Endothelial cell of hepatic sinusoid (primary cell): ENCODE data around the gene WWC1.
"Not testable (repeated sequence)": the region's sequence is repeated elsewhere in the genome, so short reads cannot be mapped to it uniquely, and the experiment has no call there.

Experiments
- in situ Hi-C: cut with HindIII; loops from 2 replicates; pipeline ENCODE4 v1.10.0; 2017; ENCODE audit warnings: low sequenced_read_pairs

The WWC1 gene

DNA sequence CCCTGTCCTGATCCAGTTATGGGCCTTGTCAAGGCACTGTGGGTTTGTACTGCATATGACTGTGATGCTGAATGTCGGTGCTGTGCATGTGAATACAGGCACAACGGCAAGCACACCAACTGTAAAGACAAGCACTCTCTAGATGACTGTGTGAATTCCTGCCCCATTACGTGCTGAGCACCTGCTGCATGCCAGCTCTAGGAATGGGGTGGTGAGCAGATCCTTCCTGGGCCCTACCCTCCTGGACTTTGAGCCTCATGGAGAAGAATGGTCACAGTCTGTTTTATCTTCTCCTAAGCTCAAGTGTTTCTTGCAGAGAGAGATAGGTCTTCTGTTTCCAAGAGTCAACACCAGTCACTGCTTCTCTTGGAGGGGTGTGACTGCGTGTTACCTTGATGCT lies 138.9 kb downstream of the WWC1 start:
- in situ Hi-C loops: no loop called here

DNA sequence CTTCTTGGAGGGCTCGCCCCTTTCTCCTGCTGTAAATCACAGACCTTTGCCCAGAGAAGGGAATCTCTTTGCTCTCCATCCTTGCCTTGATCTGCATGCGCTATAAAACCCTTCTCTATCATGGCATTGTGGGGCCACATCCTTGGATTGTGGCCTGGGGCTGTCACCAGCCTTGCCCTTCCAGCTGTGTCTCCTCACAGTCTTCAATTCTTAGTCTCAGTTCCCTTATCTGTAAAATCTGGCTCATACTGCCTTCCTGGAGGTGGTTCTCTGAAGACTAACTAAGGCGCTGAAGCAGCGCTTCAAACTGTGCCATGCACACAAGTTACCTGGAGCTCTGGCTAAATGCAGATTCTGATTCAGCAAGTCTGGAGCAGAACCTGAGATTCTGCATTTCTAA lies 141.5 kb downstream of the WWC1 start:
- in situ Hi-C loops: no loop called here

DNA sequence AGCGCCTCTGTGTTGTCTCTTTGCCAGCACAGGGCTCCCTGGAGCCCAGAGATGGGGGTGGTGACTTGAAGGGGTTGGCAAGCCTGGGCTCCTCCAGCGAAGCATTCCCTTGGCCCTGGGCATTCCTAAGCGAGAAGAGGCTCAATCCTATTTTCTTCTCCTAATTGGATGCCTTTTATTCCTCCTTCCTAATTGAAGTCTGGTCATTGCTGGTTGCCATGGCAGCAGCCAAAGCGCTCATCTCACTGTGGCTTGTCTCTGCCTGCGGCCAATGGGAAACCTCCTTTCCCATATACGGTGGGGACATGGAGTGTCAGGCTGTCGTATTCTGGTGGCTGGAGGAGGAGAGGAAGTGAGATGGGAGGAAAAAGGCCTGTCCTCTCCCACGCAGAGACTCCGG lies 142.6 kb downstream of the WWC1 start:
- in situ Hi-C loops: no loop called here

DNA sequence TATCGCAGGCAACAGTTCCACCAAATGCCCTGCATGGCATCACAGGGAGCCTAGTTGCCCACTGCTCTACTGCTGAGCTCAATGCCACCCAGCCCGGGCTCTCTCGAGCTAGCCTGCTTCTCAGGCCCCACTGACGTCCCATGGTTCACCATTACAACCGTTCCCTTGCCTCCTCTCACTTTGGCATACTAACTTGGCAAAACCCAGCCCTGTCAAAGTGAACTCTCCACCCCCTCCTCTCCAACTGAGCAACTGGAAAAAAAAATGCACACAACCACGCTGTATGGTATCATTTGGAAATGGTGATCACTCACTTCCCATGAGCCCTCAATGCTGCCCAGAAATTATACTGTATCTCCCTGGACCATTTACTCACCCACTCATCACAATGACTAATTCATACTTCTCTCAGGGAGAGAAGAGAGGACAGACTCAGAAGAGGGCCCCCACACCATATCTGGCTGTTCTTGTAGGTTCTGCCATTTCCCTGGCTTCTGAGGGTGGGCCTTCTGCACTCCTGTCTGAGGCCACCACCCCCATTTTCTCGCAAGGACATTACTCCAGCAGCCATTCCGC lies 143.4 kb downstream of the WWC1 start:
- in situ Hi-C loops: no loop called here

DNA sequence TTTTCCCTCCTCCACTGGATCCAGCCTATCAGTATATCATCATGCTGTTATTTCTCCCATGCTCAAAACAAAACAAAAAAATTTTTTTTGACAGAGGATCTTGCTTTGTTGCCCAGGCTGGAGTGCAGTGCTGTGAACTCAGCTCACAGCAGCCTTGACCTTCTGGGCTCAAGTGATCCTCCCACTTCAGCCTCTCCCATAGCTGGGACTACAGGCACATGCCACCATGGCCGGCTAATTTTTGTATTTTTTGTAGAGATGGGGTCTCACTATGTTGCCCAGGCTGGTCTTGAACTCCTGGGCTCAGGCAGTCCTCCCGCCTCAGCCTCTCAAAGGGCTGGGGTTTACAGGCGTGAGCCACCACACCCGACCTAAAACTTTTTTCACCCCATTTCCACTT lies 143.9 kb downstream of the WWC1 start:
- in situ Hi-C loops: not testable (repeated sequence)

DNA sequence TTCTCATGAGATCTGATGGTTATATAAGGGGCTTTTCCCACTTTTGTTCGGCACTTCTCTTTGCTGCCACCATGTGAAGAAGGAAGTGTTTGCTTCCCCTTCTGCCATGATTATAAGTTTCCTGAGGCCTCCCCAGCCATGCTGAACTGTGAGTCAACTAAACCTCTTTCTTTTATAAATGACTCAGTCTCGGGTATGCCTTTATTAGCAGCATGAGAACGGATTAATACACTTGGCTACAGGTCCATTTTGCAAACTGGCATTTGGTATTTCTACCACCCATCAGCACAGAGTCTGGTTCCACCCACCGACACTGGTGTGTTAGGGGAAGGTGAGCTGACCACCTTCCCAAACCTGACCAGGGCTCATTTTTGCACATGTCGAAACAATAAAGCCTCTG lies 146.9 kb downstream of the WWC1 start:
- in situ Hi-C loops: no loop called here

DNA sequence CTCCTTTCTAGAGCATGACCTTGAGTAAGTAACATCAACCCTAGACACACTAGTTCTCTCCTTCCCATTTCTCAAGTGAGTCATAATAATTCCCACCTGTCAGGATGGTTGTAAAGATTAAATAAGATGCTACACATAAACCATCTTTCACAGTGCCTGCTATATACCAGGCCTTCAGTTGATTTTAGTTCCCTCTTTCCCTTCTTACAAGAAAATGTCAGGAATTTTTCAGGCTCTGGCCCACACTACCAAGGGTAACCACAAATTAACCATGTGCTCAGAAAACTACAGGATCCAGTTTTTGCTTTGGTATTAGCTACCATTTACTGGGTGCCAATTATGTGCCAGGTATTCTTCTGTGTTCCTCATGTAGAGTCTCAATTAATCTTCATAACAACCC lies 152.1 kb downstream of the WWC1 start:
- in situ Hi-C loops: no loop called here

DNA sequence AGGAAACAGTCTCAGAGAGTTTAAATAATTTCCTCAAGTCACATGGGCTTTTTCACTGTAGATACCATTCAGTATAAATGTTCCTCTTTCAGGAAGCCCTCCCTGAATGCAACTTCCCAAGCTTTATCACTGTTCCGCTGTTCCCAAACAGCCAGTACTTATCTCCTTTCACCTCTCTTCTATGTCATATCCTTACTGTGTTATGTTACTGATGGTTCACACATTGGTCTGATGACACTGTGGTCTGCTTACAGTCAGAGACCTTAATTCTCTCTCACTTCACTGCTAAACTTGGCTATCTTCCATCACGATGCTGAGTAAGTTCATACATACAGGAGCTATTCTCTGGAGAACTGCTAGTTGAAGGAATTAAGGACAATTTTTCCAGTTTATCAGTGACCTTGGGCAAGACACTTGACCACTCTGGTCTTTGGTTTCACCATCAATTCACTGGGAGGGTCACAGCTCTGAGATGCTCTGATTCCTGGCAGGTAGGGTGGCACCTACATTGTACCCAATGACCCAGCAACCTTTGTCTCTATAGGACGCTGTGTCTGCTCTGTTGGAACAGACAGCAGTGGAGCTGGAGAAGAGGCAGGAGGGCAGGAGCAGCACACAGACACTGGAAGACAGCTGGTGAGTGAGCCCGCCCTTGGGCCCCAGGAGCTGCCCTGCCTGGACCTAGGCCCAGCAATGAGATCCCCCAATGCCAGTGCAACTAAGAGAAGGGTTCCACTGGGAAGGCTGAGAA lies 152.7 kb downstream of the WWC1 start:
- in situ Hi-C loops: no loop called here

DNA sequence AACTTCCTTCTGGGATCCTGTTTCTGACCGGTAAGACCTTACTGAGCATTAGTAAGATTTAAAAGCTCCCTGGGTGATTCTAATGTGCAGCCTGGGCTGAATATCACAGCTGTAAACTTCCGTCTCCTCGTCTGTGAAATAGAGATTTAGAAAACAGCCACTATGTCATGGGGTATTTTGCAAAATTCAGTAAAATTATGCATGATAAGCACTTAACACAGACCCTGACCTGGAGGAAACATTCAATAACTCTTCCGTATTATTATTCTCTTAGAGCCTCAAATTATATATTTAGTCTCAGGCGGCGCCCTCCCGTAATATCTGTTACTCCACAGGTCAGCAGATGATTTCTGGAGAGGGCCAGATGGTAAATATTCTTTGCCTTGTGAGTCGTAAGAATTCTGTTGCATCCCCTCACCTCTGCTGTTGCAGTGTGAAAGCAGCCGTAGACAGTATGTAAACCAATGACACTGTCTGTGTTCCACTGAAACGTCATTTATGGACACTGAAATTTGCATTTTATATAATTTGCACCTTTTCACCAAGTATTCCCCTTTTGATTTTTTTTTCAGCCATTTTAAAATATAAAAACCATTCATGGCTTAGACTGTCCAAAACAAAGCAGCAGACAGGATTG lies 155.7 kb downstream of the WWC1 start:
- in situ Hi-C loops: loop anchor here (5.0 kb wide), 1 partner anchor 35 kb away; no protein-coding TSS in a partner anchor

DNA sequence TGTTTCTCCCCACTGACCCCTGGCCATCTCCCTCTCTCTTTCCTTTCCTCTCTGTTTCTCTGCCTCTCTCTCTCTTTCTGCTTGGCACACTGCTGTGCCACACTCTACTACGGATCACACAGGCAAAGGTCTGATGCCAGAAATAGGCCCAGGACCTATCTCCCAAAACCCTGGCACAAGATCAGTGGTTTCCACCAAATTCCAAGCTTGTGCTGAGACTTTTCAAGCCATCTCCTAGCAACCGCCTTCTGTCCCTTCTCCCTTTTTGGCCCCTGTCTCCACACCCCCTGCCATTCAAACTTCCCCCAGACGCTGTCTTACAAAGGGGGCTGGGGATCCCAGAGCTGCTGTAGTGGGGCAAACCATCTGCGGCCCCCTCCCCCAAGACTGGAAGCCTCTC lies 156.4 kb downstream of the WWC1 start:
- in situ Hi-C loops: loop anchor here (5.0 kb wide), 1 partner anchor 36 kb away; no protein-coding TSS in a partner anchor

DNA sequence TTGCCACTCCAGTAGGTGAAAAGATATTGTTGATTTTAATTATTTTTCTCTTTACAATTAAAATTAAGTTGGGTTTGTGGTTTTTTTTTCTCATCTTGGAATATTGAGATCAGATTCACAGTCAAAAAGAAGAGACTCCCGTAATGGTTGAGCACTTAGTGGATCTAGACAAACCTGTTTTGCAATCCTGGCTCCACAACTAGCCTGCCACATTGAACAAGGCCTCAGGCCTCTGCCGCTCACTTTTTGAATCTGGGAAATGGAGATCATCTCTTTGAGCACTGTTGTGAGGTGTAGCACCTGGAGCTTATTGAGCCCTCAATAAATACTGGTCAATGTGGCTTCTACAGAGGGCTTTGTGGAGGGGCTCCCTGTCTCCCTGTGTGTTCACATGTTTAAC lies 157.7 kb downstream of the WWC1 start:
- in situ Hi-C loops: loop anchor here (5.0 kb wide), 1 partner anchor 37 kb away; no protein-coding TSS in a partner anchor

DNA sequence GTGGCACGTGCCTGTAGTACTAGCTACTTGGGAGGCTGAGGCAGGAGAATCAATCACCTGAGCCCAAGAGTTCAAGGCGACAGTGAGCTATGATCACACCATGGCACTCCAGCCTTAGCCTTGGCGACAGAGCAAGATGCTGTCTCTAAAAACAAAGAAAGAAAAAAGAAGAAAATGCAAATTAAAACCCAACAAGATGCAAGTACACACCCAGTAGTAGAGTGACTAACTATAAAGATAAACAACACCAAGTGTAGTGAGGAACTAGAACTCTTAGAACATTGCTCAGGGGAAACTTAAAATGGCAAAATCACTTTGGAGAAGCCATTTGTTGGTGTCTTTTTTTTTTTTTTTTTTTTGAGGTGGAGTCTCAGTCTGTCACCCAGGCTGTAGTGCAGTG lies 160.1 kb downstream of the WWC1 start:
- in situ Hi-C loops: no loop called here

DNA sequence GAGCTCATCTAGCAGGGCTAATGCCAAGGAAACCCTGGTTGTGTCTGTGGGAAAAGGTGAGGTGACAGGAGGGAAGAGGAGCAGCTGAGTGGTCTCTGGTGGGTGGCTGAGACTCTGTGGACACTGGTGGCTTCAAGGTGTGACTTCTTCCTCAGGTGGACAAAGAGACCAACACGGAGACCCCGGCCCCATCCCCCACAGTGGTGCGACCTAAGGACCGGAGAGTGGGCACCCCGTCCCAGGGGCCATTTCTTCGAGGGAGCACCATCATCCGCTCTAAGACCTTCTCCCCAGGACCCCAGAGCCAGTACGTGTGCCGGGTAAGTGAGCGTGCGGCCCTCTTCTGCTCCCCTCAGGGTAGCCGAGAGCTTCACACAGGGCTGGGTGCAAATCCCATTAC lies 163.8 kb downstream of the WWC1 start:
- in situ Hi-C loops: no loop called here

DNA sequence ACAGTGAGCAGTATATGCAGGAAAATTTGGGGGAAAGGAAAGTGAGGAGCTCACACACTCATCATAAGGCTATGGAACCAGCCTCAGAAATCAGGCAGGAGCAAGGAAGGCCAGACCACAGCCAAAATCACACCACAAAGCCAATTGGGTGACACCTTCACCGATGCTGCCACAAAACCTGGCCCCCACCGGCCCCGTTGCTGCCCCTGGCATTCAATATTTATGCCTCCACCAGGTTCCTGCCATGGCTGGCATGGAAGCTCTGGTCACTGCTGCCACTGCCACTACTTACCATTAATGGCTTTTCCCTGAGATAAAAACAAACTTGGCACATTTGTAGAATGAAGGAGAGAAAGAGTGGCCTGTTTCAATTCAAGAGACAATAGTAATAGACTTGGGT lies 166.1 kb downstream of the WWC1 start:
- in situ Hi-C loops: no loop called here

DNA sequence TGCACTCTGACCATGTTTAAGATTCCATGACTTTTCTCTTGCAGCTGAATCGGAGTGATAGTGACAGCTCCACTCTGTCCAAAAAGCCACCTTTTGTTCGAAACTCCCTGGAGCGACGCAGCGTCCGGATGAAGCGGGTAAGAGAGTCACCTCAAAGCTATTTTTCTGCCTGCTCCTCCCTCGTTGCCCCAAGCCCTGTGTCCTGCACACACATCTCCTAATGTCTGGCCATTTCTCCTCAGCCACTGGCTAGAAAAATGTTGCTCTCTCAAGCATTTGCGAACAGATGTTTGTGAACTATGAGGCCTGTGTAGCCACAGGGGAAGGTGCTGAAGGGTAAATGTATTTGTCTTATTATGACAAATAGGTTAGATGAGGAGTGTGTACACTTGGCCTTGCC lies 169.2 kb downstream of the WWC1 start:
- in situ Hi-C loops: no loop called here

DNA sequence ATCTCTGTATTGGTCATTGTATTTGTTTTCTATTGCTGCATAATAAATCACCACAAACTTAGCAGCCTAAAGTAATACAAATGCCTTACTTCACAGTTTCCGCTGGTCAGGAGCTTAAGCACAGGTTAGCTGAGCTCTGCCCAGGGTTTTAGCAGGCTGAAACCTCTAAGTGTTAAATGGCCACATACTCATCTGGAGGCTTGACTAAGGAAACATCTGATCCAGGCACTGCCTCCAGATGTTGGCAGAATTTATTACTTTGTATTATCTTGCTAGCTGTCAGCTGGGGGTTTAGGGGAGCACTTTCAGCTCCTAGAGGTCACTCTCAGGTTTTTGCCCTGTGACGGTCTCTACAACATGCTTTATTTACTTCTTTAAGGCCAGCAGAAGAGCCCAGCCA lies 171.6 kb downstream of the WWC1 start:
- in situ Hi-C loops: no loop called here

DNA sequence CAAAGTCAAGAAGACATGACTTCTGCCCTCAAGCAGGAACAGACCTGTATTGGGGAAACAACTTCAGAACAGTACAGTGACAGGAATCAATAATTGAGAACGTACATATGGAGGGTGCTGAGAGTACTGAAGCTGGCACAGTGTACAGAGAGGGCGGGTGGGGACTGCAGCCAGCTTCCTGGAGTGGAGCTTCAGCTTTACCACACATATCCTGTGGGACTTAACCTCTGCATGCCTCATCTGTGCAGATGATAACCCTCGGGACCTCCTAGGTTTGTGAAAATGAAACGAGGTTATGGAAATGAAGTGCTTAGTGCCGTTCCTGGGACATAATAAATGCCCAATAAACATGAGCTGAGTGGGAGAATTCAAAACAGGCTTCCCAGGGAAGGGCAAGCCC lies 172.8 kb downstream of the WWC1 start:
- in situ Hi-C loops: no loop called here

DNA sequence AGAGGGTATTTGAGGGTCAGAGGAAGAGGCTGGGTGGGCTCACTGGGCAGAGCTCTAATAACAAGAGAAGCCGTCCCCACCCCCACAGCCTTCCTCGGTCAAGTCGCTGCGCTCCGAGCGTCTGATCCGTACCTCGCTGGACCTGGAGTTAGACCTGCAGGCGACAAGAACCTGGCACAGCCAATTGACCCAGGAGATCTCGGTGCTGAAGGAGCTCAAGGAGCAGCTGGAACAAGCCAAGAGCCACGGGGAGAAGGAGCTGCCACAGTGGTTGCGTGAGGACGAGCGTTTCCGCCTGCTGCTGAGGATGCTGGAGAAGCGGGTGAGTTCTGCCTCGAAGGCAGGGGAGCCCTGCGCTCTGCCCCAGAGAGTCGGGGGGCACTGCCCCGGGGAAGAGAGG lies 173.2 kb downstream of the WWC1 start:
- in situ Hi-C loops: no loop called here

DNA sequence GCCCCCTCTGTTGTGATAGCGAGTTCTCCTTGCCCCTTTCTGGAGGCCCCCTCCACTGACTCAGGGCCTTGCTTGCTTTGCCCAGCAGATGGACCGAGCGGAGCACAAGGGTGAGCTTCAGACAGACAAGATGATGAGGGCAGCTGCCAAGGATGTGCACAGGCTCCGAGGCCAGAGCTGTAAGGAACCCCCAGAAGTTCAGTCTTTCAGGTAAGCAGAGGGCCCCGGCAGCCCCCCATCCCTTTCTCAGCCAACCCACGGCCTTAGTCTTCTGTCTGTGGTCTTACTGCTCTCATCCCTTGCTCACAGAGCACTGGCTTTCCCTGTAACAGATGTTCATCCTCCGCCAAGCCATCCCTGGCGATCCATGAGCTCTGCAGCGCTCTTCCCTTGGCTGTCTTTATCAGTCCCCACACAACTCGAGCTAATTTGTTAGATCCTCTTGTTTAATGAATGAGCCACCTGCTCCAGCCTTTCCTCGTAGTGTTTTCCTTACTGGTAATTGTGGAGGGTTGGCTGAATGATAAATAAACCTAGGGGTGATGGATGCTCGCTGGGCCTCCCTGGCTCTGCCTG lies 176.4 kb downstream of the WWC1 start:
- in situ Hi-C loops: no loop called here

DNA sequence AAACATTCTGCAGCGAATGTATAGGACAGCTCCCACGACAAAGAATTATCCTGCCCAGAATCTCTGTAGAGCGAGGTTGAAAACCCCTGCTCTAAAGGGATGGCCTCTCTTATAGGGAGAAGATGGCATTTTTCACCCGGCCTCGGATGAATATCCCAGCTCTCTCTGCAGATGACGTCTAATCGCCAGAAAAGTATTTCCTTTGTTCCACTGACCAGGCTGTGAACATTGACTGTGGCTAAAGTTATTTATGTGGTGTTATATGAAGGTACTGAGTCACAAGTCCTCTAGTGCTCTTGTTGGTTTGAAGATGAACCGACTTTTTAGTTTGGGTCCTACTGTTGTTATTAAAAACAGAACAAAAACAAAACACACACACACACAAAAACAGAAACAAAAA lies 177.4 kb downstream of the WWC1 start:
- in situ Hi-C loops: no loop called here

DNA sequence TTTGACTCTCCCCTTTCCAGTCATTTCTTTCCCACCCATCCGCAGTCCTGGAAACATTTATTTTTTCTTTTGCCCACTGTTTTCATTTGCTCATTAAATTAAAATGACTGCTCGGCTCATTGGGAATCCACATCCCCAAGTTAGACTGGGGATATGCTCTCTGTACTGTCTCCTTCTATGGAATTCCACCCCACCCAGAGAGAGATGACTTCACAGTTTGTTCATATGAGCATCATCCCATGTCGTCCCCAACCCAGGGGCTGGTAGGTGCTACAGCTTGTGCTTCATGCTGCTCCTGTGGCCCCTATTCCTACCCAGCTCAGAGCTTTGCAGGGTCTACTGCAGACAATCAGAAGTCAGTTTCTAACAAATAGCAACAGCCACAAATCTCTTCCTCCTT lies 178.4 kb downstream of the WWC1 start:
- in situ Hi-C loops: loop anchor here (10.0 kb wide), 1 partner anchor 195 kb away; no protein-coding TSS in a partner anchor

DNA sequence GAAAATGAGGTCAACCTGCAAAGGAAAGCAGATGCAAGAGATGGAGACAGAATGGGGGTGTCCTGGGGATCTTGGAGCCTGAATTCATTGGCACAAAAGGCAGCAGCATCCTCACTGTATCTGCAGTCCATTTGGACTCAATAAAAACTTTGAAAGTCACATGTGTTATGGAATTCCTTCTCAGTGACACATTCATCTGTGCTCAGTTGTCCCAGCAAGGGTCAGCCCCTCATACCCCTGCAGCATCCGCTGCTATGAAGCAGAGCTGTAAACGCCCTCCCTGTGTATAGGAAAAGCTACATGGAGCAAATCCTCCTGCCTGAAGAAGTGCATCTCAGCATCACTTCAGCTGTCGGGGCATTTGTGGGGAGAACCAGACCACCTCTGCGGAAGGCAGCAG lies 180.3 kb downstream of the WWC1 start:
- in situ Hi-C loops: loop anchor here (10.0 kb wide), 1 partner anchor 197 kb away; no protein-coding TSS in a partner anchor
